ENCODE measurements around the gene NPAS2.

Gene NPAS2

GRCh38 chr2:100974712-100975520, 155.0 kb downstream of the NPAS2 start:
- no peaks in the 10 kb centered on the region for H3K4me1 ChIP-seq (ENCODE audit: low read length)
- no peaks in the 10 kb centered on the region for H3K9me3 ChIP-seq (replicated peaks; ENCODE audit: insufficient read depth, low read length)
- TF ChIP-seq EZH2 (optimal IDR thresholded peaks at IDR 0.05; ENCODE audit: low read depth, low read length) = no peak
- no peak for TF ChIP-seq EZH2phosphoT487 (IDR thresholded peaks at IDR 0.05; ENCODE audit: low read length)
- TF ChIP-seq CTCF (IDR thresholded peaks at IDR 0.05; ENCODE audit: low read length) = no peak

GRCh38 chr2:100975521-100975785, 155.5 kb downstream of the NPAS2 start:
- H2AFZ ChIP-seq (ENCODE audit: low read length) = no peak overlapping the region
- H3K9me3 ChIP-seq (replicated peaks; ENCODE audit: insufficient read depth, low read length) = no peaks in the 10 kb centered on the region
- H4K20me1 ChIP-seq (ENCODE audit: insufficient read depth, low read length) = no peaks in the 10 kb centered on the region
- H3K79me2 ChIP-seq (ENCODE audit: low read length) = no peaks in the 10 kb centered on the region
- H3K27ac ChIP-seq (ENCODE audit: low read length) = no peak overlapping the region
- no peak overlapping the region for H3K4me2 ChIP-seq (ENCODE audit: low read depth, low read length)
- DNase-seq = no peak
- no peaks in the 10 kb centered on the region for H3K9me2 ChIP-seq (replicated peaks; ENCODE audit: insufficient read depth, low read length)
- no peaks in the 10 kb centered on the region for H3F3A ChIP-seq (ENCODE audit: insufficient read depth, low read length)
- H3K36me3 ChIP-seq (replicated peaks; ENCODE audit: insufficient read depth, low read length) = no peaks in the 10 kb centered on the region
- no peak overlapping the region for H3K9ac ChIP-seq (ENCODE audit: low read length)
- H3K27me3 ChIP-seq (replicated peaks; ENCODE audit: insufficient read depth, low read length) = no peaks in the 10 kb centered on the region
- no peak overlapping the region for H3K4me3 ChIP-seq (ENCODE audit: low read length)
- TF ChIP-seq EZH2phosphoT487 (IDR thresholded peaks at IDR 0.05; ENCODE audit: low read length) (no peak), CTCF (IDR thresholded peaks at IDR 0.05; ENCODE audit: low read length) (no peak), EZH2 (optimal IDR thresholded peaks at IDR 0.05; ENCODE audit: low read depth, low read length) (no peak)
- H3K4me1 ChIP-seq (ENCODE audit: low read length) = no peaks in the 10 kb centered on the region

More at GRCh38 chr2:100974712-100975520, 155.0 kb downstream of the NPAS2 start:
- Histone ChIP-seq H3K27ac (ENCODE audit: low read length) (no peak overlapping the region), H4K20me1 (ENCODE audit: insufficient read depth, low read length) (no peaks in the 10 kb centered on the region), H3K4me3 (ENCODE audit: low read length) (no peak overlapping the region), H3K27me3 (replicated peaks; ENCODE audit: insufficient read depth, low read length) (no peaks in the 10 kb centered on the region), H2AFZ (ENCODE audit: low read length) (no peak overlapping the region), H3K4me2 (ENCODE audit: low read depth, low read length) (no peak overlapping the region), H3K79me2 (ENCODE audit: low read length) (no peaks in the 10 kb centered on the region), H3K9ac (ENCODE audit: low read length) (no peak overlapping the region), H3K36me3 (replicated peaks; ENCODE audit: insufficient read depth, low read length) (no peaks in the 10 kb centered on the region), H3K9me2 (replicated peaks; ENCODE audit: insufficient read depth, low read length) (no peaks in the 10 kb centered on the region), H3F3A (ENCODE audit: insufficient read depth, low read length) (no peaks in the 10 kb centered on the region)
- DNase-seq = no peak

GRCh38 chr2:100976061-100976460, 156.1 kb downstream of the NPAS2 start:
- H3K4me2 ChIP-seq (ENCODE audit: low read depth, low read length) = no peak overlapping the region
- H3K79me2 ChIP-seq (ENCODE audit: low read length) = no peaks in the 10 kb centered on the region
- H3K9me2 ChIP-seq (replicated peaks; ENCODE audit: insufficient read depth, low read length) = no peaks in the 10 kb centered on the region
- no peaks in the 10 kb centered on the region for H3K9me3 ChIP-seq (replicated peaks; ENCODE audit: insufficient read depth, low read length)
- H2AFZ ChIP-seq (ENCODE audit: low read length) = no peak overlapping the region
- no peak overlapping the region for H3K9ac ChIP-seq (ENCODE audit: low read length)
- no peak overlapping the region for H3K4me3 ChIP-seq (ENCODE audit: low read length)
- no peak overlapping the region for H3K27ac ChIP-seq (ENCODE audit: low read length)
- no peaks in the 10 kb centered on the region for H3K4me1 ChIP-seq (ENCODE audit: low read length)
- no peak for TF ChIP-seq EZH2phosphoT487 (IDR thresholded peaks at IDR 0.05; ENCODE audit: low read length)
- TF ChIP-seq EZH2 (optimal IDR thresholded peaks at IDR 0.05; ENCODE audit: low read depth, low read length) = no peak
- no peak for TF ChIP-seq CTCF (IDR thresholded peaks at IDR 0.05; ENCODE audit: low read length)
- H3K27me3 ChIP-seq (replicated peaks; ENCODE audit: insufficient read depth, low read length) = no peaks in the 10 kb centered on the region
- no peaks in the 10 kb centered on the region for H3K36me3 ChIP-seq (replicated peaks; ENCODE audit: insufficient read depth, low read length)
- no peak for DNase-seq
- no peaks in the 10 kb centered on the region for H4K20me1 ChIP-seq (ENCODE audit: insufficient read depth, low read length)
- no peaks in the 10 kb centered on the region for H3F3A ChIP-seq (ENCODE audit: insufficient read depth, low read length)

All from MM.1S (cell line).